ENCODE results near the gene PIBF1. TPM values are rescaled to one million over a fixed set of nuclear protein-coding genes. Genes with fewer than 3 reads are reported as not detected.
"Not testable (repeated sequence)": the region's sequence is repeated elsewhere in the genome, so short reads cannot be mapped to it uniquely, and the experiment has no call there.

PIBF1 gene
- total and polyA plus RNA-seq, 4 donors: 3.1 to 18.3 (median 6.5) TPM

DNA sequence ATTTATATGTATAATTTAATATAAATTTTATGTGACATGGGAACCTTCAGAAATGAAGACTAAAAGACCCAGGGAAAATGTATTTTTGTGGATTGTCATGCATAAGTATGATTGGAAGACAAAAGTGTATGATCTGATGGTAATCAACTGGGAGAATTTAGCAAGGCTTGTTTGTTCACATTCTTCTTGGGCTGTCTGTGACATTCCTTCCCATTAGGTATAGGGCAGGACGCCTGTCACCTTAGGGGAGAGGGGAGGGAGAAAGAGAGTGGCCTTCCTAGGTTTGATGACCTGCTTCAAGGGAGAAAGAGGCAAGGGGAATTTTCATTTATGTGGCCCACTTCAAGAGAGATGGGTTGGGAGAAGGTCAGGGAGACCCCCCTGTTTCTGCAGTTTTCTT, 22.4 kb downstream of the PIBF1 start:
- DNase-seq (ENCODE audit: low spot score): no peak
- no peak overlapping the region for H3K27ac ChIP-seq (ENCODE audit: low read depth in 1 of 2, low read length in 2 of 2)
- peaks cover 0 to 15% (median 2%) of the 10 kb centered on the region in 4 donors for H3K36me3 ChIP-seq (ENCODE audit: control insufficient read depth in 4 of 4, insufficient read depth in 3 of 4, low read depth in 1 of 4, low read length in 3 of 4)
- 97% methylated on average over 1 of the region's 1 CpG for WGBS
- no peaks in the 10 kb centered on the region for H3K9me3 ChIP-seq (ENCODE audit: control insufficient read depth in 4 of 4, low read length in 3 of 4)
- peaks cover 0 to 5% (median 2%) of the 10 kb centered on the region in 4 donors for H3K4me1 ChIP-seq (ENCODE audit: control insufficient read depth in 4 of 4, insufficient read depth in 4 of 4, low read length in 3 of 4)
- TF ChIP-seq ZBTB33 (IDR thresholded peaks at IDR 0.05) (no peak), TAF1 (conservative IDR thresholded peaks at IDR 0.05) (no peak), SP1 (IDR thresholded peaks at IDR 0.05) (no peak), HNF4A (conservative IDR thresholded peaks at IDR 0.05) (no peak), GABPA (IDR thresholded peaks at IDR 0.05 in 1 of 2, conservative IDR thresholded peaks at IDR 0.05 in 1 of 2) (no peak), CTCF (IDR thresholded peaks at IDR 0.05; ENCODE audit: low read depth, low read length, missing input control) (no peak), JUND (IDR thresholded peaks at IDR 0.05) (no peak), RXRA (IDR thresholded peaks at IDR 0.05) (no peak), YY1 (IDR thresholded peaks at IDR 0.05) (no peak), FOXA2 (IDR thresholded peaks at IDR 0.05) (no peak)
- TF ChIP-seq, protein P1, sequence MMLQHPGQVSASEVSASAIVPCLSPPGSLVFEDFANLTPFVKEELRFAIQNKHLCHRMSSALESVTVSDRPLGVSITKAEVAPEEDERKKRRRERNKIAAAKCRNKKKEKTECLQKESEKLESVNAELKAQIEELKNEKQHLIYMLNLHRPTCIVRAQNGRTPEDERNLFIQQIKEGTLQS (IDR thresholded peaks at IDR 0.05): no peak
- TF ChIP-seq, protein P2, sequence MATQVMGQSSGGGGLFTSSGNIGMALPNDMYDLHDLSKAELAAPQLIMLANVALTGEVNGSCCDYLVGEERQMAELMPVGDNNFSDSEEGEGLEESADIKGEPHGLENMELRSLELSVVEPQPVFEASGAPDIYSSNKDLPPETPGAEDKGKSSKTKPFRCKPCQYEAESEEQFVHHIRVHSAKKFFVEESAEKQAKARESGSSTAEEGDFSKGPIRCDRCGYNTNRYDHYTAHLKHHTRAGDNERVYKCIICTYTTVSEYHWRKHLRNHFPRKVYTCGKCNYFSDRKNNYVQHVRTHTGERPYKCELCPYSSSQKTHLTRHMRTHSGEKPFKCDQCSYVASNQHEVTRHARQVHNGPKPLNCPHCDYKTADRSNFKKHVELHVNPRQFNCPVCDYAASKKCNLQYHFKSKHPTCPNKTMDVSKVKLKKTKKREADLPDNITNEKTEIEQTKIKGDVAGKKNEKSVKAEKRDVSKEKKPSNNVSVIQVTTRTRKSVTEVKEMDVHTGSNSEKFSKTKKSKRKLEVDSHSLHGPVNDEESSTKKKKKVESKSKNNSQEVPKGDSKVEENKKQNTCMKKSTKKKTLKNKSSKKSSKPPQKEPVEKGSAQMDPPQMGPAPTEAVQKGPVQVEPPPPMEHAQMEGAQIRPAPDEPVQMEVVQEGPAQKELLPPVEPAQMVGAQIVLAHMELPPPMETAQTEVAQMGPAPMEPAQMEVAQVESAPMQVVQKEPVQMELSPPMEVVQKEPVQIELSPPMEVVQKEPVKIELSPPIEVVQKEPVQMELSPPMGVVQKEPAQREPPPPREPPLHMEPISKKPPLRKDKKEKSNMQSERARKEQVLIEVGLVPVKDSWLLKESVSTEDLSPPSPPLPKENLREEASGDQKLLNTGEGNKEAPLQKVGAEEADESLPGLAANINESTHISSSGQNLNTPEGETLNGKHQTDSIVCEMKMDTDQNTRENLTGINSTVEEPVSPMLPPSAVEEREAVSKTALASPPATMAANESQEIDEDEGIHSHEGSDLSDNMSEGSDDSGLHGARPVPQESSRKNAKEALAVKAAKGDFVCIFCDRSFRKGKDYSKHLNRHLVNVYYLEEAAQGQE (IDR thresholded peaks at IDR 0.05): no peak
- H3K9ac ChIP-seq (ENCODE audit: low read depth in 1 of 2, low read length in 2 of 2): no peak overlapping the region
- no peak overlapping the region for H3K4me3 ChIP-seq (ENCODE audit: low read depth in 1 of 3, low read length in 3 of 3)
- H3K27me3 ChIP-seq (ENCODE audit: control insufficient read depth in 4 of 4, insufficient read depth in 4 of 4, low read length in 3 of 4): no peaks in the 10 kb centered on the region

- H3K9me3 ChIP-seq (ENCODE audit: control insufficient read depth in 4 of 4, low read length in 3 of 4): no peaks in the 10 kb centered on the region
- peaks cover 0 to 14% (median 2%) of the 10 kb centered on the region in 4 donors for H3K36me3 ChIP-seq (ENCODE audit: control insufficient read depth in 4 of 4, insufficient read depth in 3 of 4, low read depth in 1 of 4, low read length in 3 of 4)
- H3K4me1 ChIP-seq (ENCODE audit: control insufficient read depth in 4 of 4, insufficient read depth in 4 of 4, low read length in 3 of 4): peaks cover 0 to 5% (median 2%) of the 10 kb centered on the region in 4 donors
- no peak for DNase-seq (ENCODE audit: low spot score)
- H3K4me3 ChIP-seq (ENCODE audit: low read depth in 1 of 3, low read length in 3 of 3): no peak overlapping the region
- H3K27ac ChIP-seq (ENCODE audit: low read depth in 1 of 2, low read length in 2 of 2): no peak overlapping the region
- WGBS: 97% methylated on average over 1 of the region's 1 CpG
- no peaks in the 10 kb centered on the region for H3K27me3 ChIP-seq (ENCODE audit: control insufficient read depth in 4 of 4, insufficient read depth in 4 of 4, low read length in 3 of 4)
- TF ChIP-seq MAX (IDR thresholded peaks at IDR 0.05): no peak
- no peak for TF ChIP-seq RAD21 (IDR thresholded peaks at IDR 0.05)
- H3K9ac ChIP-seq (ENCODE audit: low read depth in 1 of 2, low read length in 2 of 2): no peak overlapping the region
These were observed 23.9 kb downstream of the PIBF1 start for GRCh38 chr13:72805676-72806346.

- H3K27ac ChIP-seq (ENCODE audit: low read depth in 1 of 2, low read length in 2 of 2); DNase-seq (ENCODE audit: low spot score): not testable (repeated sequence)
- WGBS: 98% methylated on average over 1 of the region's 1 CpG
These were observed 24.6 kb downstream of the PIBF1 start for GRCh38 chr13:72806514-72806913.

More at GRCh38 chr13:72806514-72806913, 24.6 kb downstream of the PIBF1 start:
- not testable (repeated sequence) for H3K4me3 ChIP-seq (ENCODE audit: low read depth in 1 of 3, low read length in 3 of 3); H3K9me3 ChIP-seq (ENCODE audit: control insufficient read depth in 4 of 4, low read length in 3 of 4); H3K9ac ChIP-seq (ENCODE audit: low read depth in 1 of 2, low read length in 2 of 2); H3K4me1 ChIP-seq (ENCODE audit: control insufficient read depth in 4 of 4, insufficient read depth in 4 of 4, low read length in 3 of 4); H3K27me3 ChIP-seq (ENCODE audit: control insufficient read depth in 4 of 4, insufficient read depth in 4 of 4, low read length in 3 of 4)
- peaks cover 0 to 13% (median 2%) of the 10 kb centered on the region in 4 donors for H3K36me3 ChIP-seq (ENCODE audit: control insufficient read depth in 4 of 4, insufficient read depth in 3 of 4, low read depth in 1 of 4, low read length in 3 of 4)
